MG63 (cell line): ENCODE results near the gene JCHAIN. TPM values are rescaled to one million over a fixed set of nuclear protein-coding genes. Genes with fewer than 3 reads are reported as not detected.
"Not testable (repeated sequence)": the region's sequence is repeated elsewhere in the genome, so short reads cannot be mapped to it uniquely, and the experiment has no call there.

Source experiments
- DNase-seq: peaks from one replicate; pipeline ENCODE4 v3.0.0-alpha.2; 2020
- H3K27me3 ChIP-seq: fragments of 250-450 bp; sonication (Bioruptor Pico); 2 replicates; pipeline ENCODE4 v1.5.1; 2020; ENCODE audit warnings: mild to moderate bottlenecking, moderate library complexity
- H3K36me3 ChIP-seq: fragments of 250-450 bp; sonication (Bioruptor Pico); 2 replicates; pipeline ENCODE4 v1.5.1; 2020; ENCODE audit warnings: mild to moderate bottlenecking, moderate library complexity
- H3K4me3 ChIP-seq: fragments of 250-450 bp; sonication (Bioruptor Pico); 2 replicates; pipeline ENCODE4 v1.5.1; 2020; ENCODE audit warnings: mild to moderate bottlenecking, moderate library complexity
- H3K9me3 ChIP-seq: fragments of 250-450 bp; sonication (Bioruptor Pico); 2 replicates; pipeline ENCODE4 v1.5.1; 2020; ENCODE audit warnings: mild to moderate bottlenecking, moderate library complexity
- total RNA-seq: library from RNA; depleted of rRNA; stranded (reverse); fragments of >200 nt; shearing (Covaris generic); gene quantifications from 2 replicates; pipeline ENCODE4 v1.2.3, GENCODE V29; 2014; ENCODE audit warnings: low replicate concordance

Gene JCHAIN
- total RNA-seq, 1 experiment from 2014 or later: not detected

DNA sequence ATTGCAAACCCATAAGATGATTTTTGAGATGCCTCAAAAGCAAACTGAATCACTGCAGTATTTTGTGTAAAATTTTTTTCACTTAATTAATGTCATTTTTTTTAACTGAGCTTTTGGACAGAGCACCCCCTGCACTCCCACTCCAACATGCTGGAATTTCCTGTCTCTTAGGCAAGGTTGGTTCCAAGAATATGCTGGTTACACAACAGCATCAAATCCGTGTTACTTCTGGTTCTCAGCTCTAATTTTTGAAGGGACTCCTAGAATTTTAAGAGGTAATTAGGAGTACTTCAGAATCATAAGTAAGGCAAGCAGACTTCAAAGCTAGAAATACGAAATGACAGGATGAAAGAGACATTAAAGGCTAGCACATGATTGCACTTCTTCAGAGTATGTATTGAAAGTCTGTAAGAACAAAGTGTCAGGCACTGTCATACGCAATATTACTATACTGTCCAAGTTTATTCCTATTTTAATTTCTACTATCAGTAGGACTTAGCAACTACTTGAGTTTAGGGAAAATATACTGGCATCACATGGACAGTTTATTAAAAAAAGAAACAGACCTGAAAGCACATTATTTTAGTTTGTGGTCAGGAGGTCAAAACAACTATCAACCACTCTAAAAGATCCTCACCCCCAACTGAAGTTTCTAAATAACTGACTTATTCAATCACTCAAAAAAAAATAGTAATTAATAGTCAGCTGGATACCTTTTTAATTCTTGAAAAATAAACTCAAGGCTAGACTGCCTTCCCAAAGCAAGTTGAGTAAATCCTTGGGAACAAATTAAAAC is 1.6 kb upstream of the JCHAIN start:
- no peak overlapping the region for H3K4me3 ChIP-seq
- no peaks in the 10 kb centered on the region for H3K36me3 ChIP-seq
- H3K27me3 ChIP-seq: no peaks in the 10 kb centered on the region
- no peak for DNase-seq
- no peaks in the 10 kb centered on the region for H3K9me3 ChIP-seq

DNA sequence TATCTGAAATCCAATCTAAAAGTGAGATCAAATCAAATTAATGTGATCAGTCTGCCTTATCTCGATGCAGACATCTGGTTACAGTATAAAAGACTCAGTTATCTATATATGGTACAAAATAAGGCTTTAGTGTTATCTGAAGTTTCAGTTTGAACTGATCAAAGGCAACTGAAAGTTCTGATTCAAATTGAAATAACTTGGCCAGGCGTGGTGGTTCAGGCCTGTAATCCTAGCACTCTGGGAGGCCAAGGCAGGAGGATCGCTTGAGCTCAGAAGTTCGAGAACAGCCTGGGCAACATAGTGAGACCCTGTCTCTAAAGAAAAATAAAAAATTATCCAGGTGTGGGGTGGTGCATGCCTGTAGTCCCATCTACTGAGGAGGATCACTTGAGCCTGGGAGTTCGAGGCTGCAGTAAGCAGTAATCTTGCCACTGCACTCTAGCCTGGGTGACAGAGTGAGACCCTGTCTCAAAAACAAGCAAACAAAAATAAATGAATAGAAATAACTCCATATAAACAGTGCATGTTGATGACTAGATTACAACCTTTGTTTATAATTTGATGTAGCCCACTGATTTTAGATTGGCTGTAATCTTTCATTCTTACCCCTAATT is 4.9 kb downstream of the JCHAIN start:
- H3K36me3 ChIP-seq, DNase-seq: not testable (repeated sequence)

DNA sequence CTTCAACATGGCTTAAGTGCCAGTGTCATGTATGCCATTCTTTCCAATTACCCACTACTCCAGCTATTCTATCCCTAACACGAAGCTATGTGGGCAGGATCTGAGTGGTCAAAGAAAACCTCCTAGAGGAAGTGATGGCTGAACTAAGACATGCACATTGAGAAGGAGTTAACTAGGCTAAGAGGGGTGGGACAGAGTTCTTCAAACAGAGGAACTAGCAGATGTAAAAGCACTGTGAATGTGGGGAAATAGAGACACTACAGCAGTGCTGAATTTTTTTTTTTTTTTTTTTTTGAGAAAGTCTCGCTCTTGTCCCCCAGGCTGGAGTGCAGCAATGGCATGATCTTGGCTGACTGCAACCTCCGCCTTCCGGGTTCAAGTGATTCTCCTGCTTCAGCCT is 6.2 kb downstream of the JCHAIN start:
- Histone ChIP-seq H3K36me3 (no peaks in the 10 kb centered on the region), H3K27me3 (no peaks in the 10 kb centered on the region), H3K4me3 (no peak overlapping the region), H3K9me3 (no peaks in the 10 kb centered on the region)
- no peak for DNase-seq

More for the DNA sequence above, 4.9 kb downstream of the JCHAIN start:
- not testable (repeated sequence) for H3K27me3 ChIP-seq, H3K4me3 ChIP-seq, H3K9me3 ChIP-seq

DNA sequence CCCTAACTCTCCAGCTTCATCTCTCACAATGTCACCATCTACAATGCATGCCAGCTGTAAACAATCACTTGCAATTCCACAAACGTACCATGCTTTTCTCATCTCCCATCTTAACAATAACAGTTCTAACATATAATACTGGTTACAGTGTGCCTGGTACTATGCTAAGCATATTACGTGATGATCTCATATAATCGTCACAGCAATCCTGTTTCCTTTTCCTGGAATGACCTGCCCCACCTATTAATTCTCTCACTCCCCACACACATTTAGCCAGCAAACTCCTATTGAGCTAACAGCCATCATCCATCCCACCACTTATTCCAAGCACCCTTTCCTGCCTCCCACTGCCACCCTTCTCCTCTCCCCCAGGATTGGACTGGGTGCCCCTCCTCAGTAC is 7.9 kb downstream of the JCHAIN start:
- Histone ChIP-seq H3K27me3 (no peaks in the 10 kb centered on the region), H3K4me3 (no peak overlapping the region), H3K36me3 (no peaks in the 10 kb centered on the region), H3K9me3 (no peaks in the 10 kb centered on the region)
- DNase-seq: no peak

DNA sequence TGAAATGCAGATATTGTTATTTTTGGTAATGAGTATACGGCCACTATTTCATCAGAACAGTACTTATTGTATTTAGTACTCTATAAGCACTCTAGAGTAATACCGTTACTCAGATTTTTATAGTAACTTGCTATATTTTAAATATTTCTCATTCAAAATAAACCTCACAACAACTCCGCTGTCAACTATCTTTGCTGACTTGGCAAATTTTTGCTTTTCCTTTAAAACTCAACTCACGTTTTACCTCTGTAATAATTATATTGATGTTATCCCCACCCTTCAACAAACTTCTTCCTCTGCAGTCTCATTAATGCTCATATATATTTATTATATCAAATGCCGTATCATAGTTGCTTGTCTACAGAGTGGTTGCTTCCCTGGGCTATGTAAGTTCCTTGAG is 9.0 kb downstream of the JCHAIN start:
- H3K9me3 ChIP-seq: no peaks in the 10 kb centered on the region
- no peak for DNase-seq
- H3K4me3 ChIP-seq: no peak overlapping the region
- H3K27me3 ChIP-seq: no peaks in the 10 kb centered on the region
- H3K36me3 ChIP-seq: no peaks in the 10 kb centered on the region

DNA sequence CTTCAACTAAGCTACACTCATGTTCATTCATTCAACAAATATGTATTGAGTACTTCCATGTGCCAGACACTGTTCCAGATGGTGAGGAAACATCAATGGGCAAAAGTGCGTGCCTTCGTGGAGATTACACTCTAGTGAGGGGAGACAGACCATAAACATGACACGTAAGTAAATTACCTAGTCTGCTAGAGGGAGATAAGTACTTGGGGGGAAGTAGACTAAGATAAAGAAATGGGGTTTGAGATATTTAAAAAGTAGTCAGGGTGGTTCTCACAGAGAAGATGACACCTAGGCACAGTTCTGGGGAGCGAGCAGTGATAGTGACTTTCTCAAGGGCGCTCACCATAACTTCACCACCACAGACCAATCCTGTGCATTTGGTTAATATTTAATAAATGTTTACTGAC is 11.7 kb downstream of the JCHAIN start:
- no peak for DNase-seq
- Histone ChIP-seq H3K4me3 (no peak overlapping the region), H3K9me3 (no peaks in the 10 kb centered on the region), H3K36me3 (no peaks in the 10 kb centered on the region), H3K27me3 (no peaks in the 10 kb centered on the region)

DNA sequence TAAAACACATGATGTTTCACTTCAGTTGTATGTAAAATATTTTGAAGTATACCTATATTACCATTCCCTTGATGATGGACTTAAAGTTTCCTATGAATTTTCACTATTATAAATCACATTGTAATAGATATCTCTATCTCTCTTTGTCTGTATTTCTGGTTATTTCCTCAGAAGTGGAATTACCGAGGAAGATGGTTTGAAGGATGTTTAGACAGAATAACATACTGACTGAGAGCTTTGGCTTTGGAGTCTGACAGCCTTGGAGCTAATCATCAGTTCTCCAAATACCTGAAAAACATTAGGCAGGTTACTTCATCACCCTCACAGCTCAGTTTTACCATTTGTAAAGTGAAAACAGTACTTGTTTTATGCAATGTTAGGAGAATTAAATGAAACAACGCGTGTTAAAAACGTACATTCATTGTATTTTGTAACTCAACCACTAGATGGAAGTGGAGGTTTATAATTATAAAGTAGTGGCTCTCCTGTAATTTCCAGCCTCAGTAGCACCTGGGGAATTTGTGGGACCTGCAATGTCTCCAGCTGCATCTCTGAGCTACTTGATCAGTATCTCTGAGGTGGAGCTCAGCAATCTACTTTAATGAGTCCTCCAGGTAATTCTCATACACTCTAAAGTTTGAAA is 14.3 kb downstream of the JCHAIN start:
- Histone ChIP-seq H3K27me3 (no peaks in the 10 kb centered on the region), H3K9me3 (no peaks in the 10 kb centered on the region), H3K4me3 (peak overlapping the region; percentile 12), H3K36me3 (no peaks in the 10 kb centered on the region)
- DNase-seq: no peak

DNA sequence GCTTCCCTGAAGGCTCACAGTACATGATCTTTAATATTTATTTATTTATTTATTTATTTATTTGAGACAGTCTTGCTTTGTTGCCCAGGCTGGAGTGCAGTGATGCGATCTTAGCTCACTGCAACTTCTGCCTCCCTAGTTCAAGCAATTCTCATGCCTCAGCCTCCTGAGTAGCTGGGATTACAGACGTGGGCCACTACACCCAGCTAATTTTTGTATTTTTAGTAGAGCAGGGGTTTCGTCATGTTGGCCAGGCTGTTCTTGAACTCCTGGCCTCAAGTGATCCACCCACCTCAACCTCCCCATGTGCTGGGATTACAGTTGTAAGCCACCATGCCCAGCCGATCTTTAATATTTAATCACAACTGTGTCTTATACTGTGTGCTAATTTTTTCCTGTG is 15.6 kb downstream of the JCHAIN start:
- not testable (repeated sequence) for H3K27me3 ChIP-seq, H3K9me3 ChIP-seq, H3K36me3 ChIP-seq, H3K4me3 ChIP-seq, DNase-seq

DNA sequence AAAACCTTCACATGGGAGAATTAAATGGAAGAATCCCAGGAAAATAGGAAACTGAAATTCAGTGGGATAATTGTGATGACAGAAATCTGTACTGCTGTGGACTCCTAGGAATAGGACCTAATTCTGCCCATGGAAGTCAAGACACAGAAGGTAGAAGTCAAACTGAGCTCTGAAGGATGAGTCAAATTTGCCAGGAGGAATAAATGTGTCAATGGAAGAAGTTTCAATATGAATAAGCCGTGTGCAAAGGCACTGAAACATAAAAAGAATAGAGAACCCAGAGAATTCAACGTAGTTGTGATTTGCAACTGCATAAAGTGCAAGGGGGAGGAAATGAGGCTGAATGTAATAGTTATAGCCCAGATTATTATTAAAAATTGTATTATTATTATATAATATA is 26.1 kb downstream of the JCHAIN start:
- DNase-seq: no peak
- no peaks in the 10 kb centered on the region for H3K36me3 ChIP-seq

DNA sequence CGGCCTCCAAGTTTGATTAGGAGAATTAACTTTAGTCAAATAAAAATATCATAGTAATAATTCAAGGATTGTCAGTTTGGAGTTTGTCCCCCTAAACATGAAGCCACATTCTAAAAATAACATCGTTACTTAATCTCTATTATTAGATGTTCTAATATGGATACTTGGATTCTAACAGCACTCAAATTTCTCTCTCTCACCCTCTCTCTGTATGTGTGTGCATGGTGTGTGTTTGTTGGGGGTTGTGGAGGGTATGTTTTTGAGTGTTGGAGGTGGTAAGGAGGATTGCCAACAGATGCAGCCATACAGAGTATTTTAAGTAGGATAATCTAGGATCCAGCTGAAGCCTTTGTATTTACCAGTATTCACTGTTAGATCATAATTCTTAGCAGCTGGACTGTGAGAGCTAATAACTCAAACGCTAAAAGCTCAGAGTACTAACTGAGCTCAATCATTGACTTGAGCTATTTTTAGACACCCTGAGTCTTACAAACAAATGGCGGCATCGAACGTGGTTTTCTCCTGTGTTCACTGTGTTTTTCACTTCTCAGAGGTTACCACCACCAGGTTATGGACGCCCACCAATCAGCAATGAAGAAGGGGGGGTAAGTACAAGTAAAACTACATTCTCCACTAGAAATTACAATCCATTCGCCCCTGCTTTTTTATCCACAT is 28.9 kb downstream of the JCHAIN start:
- Histone ChIP-seq H3K27me3 (no peaks in the 10 kb centered on the region), H3K9me3 (no peaks in the 10 kb centered on the region), H3K4me3 (no peak overlapping the region), H3K36me3 (no peaks in the 10 kb centered on the region)
- no peak for DNase-seq

More for the DNA sequence above, 26.1 kb downstream of the JCHAIN start:
- no peaks in the 10 kb centered on the region for H3K9me3 ChIP-seq
- H3K4me3 ChIP-seq: no peak overlapping the region
- H3K27me3 ChIP-seq: no peaks in the 10 kb centered on the region

DNA sequence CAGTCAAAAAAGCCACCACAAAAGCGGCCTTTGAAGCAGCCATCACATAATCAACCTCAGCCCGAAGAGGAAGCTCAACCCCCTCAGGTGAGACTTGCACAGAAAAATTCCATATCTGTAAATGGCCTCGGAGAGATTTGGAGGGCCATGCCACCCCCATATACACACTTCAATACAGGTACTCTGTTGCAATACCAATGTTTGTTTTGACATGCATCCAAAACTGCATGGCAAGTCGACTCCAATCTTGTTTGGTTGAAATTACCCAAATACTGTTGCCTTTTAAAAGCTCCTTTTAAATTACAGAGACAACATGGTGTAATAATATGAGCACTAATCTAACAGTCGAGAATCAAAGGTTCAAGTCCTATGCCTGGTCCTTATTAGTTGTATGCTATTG is 31.8 kb downstream of the JCHAIN start:
- Histone ChIP-seq H3K4me3 (no peak overlapping the region), H3K36me3 (no peaks in the 10 kb centered on the region), H3K27me3 (no peaks in the 10 kb centered on the region), H3K9me3 (no peaks in the 10 kb centered on the region)
- DNase-seq: no peak

DNA sequence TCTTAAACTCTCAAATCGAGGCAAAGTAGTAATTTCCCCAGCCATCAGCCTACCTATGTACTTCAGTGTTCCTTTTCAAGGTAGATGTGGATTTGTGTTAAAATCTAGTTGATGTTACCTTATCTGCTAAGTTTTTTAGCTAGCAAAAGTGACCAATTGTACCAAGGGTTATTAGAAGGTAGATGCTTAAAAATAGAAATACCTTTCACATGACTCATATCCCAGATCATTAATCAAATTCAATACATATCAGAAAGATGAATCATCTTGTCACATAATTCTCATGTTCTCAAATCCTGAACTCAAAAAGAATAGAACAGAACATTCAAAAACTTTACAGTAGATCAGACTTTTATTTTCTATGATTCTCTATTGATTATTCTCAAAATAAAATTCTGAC is 34.3 kb downstream of the JCHAIN start:
- no peaks in the 10 kb centered on the region for H3K9me3 ChIP-seq
- DNase-seq: no peak
- H3K27me3 ChIP-seq: no peaks in the 10 kb centered on the region
- no peaks in the 10 kb centered on the region for H3K36me3 ChIP-seq
- no peak overlapping the region for H3K4me3 ChIP-seq

DNA sequence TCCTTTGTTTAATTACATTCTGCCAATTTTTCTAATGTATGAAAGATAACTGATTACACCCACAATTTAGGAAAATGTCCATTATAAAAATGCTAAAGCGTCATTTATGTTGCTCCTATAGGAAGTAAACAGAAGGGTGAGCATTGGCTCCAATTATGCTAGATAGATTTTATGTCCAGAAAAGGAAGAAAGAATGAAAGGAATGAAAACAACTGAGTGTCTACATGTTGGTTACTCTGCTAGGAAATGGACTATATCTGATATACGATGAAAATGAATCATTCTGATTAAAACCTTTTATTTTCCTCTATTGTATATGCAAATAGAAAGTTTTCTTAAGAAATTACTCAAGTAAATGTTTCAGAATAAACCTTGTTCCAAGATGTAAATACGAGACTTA is 36.1 kb downstream of the JCHAIN start:
- no peaks in the 10 kb centered on the region for H3K9me3 ChIP-seq
- DNase-seq: no peak
- H3K27me3 ChIP-seq: no peaks in the 10 kb centered on the region
- no peak overlapping the region for H3K4me3 ChIP-seq
- no peaks in the 10 kb centered on the region for H3K36me3 ChIP-seq

DNA sequence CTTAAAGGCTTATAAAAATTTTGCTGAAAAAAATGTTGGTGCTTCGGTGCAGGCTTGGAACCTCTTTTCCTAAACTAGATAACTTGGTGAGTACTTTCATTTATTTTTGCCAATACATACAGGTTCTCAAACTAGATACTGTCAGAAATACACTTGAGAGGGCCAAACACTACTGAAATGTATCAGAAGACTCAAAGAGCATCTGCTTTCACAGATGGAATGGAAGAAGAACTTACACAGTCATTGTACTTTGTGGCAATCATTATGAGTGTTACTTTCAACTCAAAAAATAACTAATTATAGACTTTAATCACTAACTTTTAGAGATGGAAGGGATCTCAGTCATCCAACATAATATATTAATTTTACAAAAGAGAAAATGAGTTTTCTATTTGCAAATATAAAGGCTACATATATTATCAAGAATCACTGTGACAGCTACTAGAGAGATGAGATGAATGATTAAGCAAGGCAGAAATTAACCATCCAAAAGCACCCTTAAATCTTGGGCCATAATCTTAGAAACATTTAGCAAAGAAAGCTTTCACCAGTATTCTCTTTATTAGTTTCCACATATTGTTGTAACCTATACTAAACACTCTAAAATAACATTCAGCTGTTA is 36.7 kb downstream of the JCHAIN start:
- DNase-seq: no peak
- Histone ChIP-seq H3K36me3 (no peaks in the 10 kb centered on the region), H3K9me3 (no peaks in the 10 kb centered on the region), H3K27me3 (no peaks in the 10 kb centered on the region), H3K4me3 (no peak overlapping the region)

DNA sequence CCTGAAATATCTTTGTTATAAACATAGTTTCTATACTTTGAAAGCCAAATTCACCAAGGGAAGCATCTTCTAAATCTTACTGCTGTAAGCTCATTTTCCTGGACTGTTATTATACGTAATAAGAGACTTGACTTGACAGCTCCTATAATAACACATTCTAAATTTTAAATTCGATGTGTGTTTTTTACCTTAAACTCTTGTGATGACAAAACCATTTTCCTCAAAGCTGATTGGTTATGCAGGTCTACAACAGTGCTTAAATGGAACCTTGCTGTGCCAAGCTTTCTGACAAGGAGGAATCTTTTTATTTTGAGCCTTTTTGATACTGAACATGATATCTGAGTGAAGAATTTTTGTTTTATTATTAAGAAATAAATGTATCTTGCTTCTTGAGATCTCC is 37.9 kb downstream of the JCHAIN start, which contains the start of gene ENAM:
Gene ENAM, plus strand, starts transcription at position 301 of the 400 bp plus-strand sequence. CDS start 757 bp downstream, outside the sequence.
- DNase-seq: no peak
- no peaks in the 10 kb centered on the region for H3K27me3 ChIP-seq
- no peak within 1 kb of the TSS for H3K4me3 ChIP-seq
- no peaks in the 10 kb centered on the region for H3K36me3 ChIP-seq
- H3K9me3 ChIP-seq: no peaks in the 10 kb centered on the region

DNA sequence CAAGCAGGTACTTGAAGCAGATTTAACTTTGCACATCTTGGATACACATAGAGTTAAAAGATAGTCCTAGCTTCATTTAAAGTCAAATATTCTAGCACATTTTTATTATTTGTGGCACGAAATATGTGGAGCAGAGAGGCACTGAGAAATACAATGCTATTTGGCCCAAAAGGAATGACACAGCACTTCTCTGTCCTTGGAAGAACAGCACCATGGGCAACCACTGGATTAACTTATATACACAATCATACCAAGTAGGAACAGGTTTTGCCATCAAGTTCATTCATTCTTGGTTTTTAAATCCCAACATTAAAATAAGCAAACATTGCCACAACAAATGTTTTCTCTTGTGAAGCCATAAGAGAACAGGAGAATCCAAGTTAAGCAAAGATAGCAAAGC is 38.7 kb downstream of the JCHAIN start:
- DNase-seq: no peak
- no peaks in the 10 kb centered on the region for H3K9me3 ChIP-seq
- no peaks in the 10 kb centered on the region for H3K36me3 ChIP-seq
- no peaks in the 10 kb centered on the region for H3K27me3 ChIP-seq
- H3K4me3 ChIP-seq: no peak overlapping the region
